Prostate gland (tissue), 2 donors: ENCODE data around the gene SYT2. TPM values are rescaled to one million over a fixed set of nuclear protein-coding genes. Genes with fewer than 3 reads are reported as not detected.
"Not testable (repeated sequence)": the region's sequence is repeated elsewhere in the genome, so short reads cannot be mapped to it uniquely, and the experiment has no call there.

Experiments used
- DNase-seq: peaks from one replicate; pipeline ENCODE4 v3.0.0-alpha.2; 2019; ENCODE audit warnings: low spot score
- H3K27ac ChIP-seq, 2 donors: fragments of 200-600 bp; sonication (generic); 2 replicates each; pipeline ENCODE4 v1.5.1; 2017 to 2019
- H3K27me3 ChIP-seq: fragments of 200-600 bp; sonication (generic); replicated peaks from 2 replicates; pipeline ENCODE4 v1.5.1; 2019; ENCODE audit not compliant: insufficient read depth
- H3K36me3 ChIP-seq, 2 donors: fragments of 200-600 bp; sonication (generic); 1 replicate in 1 of 2; 2 replicates in 1 of 2; pipeline versions ENCODE4 v1.5.1 to v1.8.1; 2017 to 2019
- H3K4me1 ChIP-seq: fragments of 200-600 bp; sonication (generic); replicated peaks from 2 replicates; pipeline ENCODE4 v1.5.1; 2019
- H3K4me3 ChIP-seq, 2 donors: fragments of 200-600 bp; sonication (generic); 2 replicates each; pipeline ENCODE4 v1.5.1; 2017 to 2019
- H3K9me3 ChIP-seq: fragments of 200-600 bp; sonication (generic); 2 replicates; pipeline ENCODE4 v1.5.1; 2017
- POLR2A ChIP-seq: fragments of 450-650 bp; IDR thresholded peaks from one replicate; pipeline ENCODE4 v1.6.1; 2016; ENCODE audit warnings: antibody characterized with exemption, mild to moderate bottlenecking
- POLR2AphosphoS5 ChIP-seq: sonication (generic); formaldehyde crosslinking; IDR thresholded peaks from one replicate; pipeline ENCODE4 v1.6.1; 2017; ENCODE audit warnings: antibody characterized with exemption
- WGBS: methylation state at CpG from one replicate; pipeline ENCODE4 v1.1.5; 2018; 5-methylcytosine and 5-hydroxymethylcytosine counted together
- intact Hi-C: fragments of 100-400 bp; cut with DNase I; formaldehyde crosslinking; loops from one replicate; pipeline ENCODE4 v1.14.2; 2022
- total RNA-seq, 2 donors: library from RNA; depleted of rRNA; stranded (reverse); fragments of >200 nt; gene quantifications; one replicate each; pipeline ENCODE4 v1.1.0, GENCODE V29; 2016
- TF ChIP-seq, protein P1 (sequence below), 4 experiments: fragments of 200-600 bp in 2 of 4; fragments of 450-650 bp in 2 of 4; sonication (generic) in 2 of 4; IDR thresholded peaks; 1 replicate in 3 of 4; 2 replicates in 1 of 4; pipeline ENCODE4 v1.5.1; 2016 to 2019; ENCODE audit warnings: antibody characterized with exemption in 4 of 4, mild to moderate bottlenecking in 2 of 4, moderate library complexity in 2 of 4

The SYT2 gene
- total RNA-seq, 2 donors from 2014 or later = 0.09 to 7.1 TPM

DNA sequence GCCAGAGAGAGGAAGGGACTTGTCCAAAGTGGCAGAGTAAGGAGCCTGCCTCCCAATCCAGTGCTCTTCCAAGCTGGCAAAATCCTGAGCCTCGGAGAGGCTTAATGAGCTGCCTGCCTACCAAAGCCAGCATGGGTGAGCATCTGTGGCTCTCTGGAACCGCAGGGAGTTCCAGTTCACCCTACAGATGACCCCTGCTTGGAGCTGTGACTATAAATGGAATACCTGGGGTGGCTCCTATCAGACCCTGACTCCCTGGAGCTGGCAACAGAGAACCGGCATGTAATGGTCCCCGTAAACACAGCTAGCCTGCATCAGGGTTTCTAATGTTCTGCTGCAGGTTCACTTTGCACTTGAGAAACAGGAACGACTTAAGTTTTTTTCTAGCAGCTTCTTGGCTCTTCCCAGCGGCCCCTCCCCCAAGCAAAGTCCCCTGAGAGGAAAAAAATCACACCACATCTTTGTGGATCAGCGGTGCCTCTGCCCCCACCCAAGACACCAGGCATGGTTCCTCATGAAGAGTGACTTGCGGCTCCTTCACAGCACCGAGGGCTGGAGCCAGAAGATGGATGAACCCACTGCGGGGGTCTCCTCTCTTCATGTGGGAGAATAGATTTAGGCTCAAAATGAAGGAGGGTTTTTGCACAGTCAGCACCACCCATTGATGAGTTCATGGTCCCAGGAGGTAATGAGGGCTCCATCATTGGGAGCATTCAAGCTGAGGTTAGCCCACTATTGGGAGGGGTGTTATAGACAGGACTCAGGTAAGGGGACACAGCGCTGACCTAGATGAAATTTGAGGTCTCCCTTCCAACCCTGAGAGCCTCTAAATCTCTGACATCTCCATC lies 79.0 kb downstream of the SYT2 start:
- DNase-seq = no peak
- TF ChIP-seq POLR2A (no peak), POLR2AphosphoS5 (no peak)
- TF ChIP-seq, protein P1, sequence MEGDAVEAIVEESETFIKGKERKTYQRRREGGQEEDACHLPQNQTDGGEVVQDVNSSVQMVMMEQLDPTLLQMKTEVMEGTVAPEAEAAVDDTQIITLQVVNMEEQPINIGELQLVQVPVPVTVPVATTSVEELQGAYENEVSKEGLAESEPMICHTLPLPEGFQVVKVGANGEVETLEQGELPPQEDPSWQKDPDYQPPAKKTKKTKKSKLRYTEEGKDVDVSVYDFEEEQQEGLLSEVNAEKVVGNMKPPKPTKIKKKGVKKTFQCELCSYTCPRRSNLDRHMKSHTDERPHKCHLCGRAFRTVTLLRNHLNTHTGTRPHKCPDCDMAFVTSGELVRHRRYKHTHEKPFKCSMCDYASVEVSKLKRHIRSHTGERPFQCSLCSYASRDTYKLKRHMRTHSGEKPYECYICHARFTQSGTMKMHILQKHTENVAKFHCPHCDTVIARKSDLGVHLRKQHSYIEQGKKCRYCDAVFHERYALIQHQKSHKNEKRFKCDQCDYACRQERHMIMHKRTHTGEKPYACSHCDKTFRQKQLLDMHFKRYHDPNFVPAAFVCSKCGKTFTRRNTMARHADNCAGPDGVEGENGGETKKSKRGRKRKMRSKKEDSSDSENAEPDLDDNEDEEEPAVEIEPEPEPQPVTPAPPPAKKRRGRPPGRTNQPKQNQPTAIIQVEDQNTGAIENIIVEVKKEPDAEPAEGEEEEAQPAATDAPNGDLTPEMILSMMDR (IDR thresholded peaks at IDR 0.05) = no peak
- H3K36me3 ChIP-seq = no peaks in the 10 kb centered on the region
- no peaks in the 10 kb centered on the region for H3K9me3 ChIP-seq
- H3K4me3 ChIP-seq = no peak overlapping the region
- no peaks in the 10 kb centered on the region for H3K27me3 ChIP-seq
- H3K27ac ChIP-seq = no peak overlapping the region
- intact Hi-C loops = no loop called here
- H3K4me1 ChIP-seq = no peaks in the 10 kb centered on the region
- WGBS = 66% methylated on average over 11 of the region's 11 CpGs

DNA sequence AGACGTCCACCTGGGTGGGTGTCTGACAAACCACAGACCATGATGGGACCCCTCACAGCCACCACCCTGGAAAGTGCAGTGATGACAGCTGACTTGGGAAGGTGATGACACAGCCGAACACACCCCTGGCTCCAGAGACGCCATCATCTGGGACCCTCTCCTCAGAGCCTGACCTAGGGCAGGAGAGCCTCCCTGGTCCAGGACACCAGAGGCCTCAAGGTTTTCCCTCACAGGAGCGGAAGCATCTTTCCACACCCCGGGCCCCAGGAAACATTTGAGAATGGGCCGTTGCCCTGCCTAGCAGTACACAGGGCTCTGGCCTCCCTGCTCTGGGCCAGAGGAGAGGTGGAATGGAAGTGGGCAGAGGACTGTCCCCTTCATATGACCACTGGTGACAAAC lies 79.7 kb downstream of the SYT2 start:
- intact Hi-C loops = no loop called here
- no peaks in the 10 kb centered on the region for H3K27me3 ChIP-seq
- H3K9me3 ChIP-seq = no peaks in the 10 kb centered on the region
- WGBS = 89% methylated on average over 6 of the region's 6 CpGs
- TF ChIP-seq POLR2A = no peak
- H3K4me3 ChIP-seq = no peak overlapping the region
- H3K27ac ChIP-seq = no peak overlapping the region
- no peak for DNase-seq
- no peaks in the 10 kb centered on the region for H3K36me3 ChIP-seq
- H3K4me1 ChIP-seq = no peaks in the 10 kb centered on the region

DNA sequence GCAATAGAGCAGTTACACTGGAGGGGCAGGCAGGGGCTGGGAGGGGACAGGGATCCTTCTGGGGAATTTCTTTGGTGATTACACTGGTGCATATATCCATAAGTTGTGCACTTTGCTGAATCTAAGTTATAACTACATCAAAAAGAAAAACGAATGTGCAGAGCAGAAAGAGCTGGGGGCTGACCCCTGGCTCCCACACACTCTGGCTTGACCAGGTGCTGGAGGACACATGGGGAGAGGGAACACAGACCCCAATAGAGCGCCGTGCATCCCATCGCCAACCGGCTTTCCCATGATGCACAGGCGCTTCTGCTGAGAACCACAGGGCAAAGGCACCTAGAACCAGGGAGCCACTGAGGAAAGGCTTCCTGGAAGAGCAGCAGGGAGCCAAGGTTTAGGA lies 80.2 kb downstream of the SYT2 start:
- H3K27me3 ChIP-seq, H3K9me3 ChIP-seq, H3K4me1 ChIP-seq, intact Hi-C loops, H3K36me3 ChIP-seq, H3K4me3 ChIP-seq, H3K27ac ChIP-seq, DNase-seq: not testable (repeated sequence)
- 89% methylated on average over 6 of the region's 6 CpGs for WGBS

DNA sequence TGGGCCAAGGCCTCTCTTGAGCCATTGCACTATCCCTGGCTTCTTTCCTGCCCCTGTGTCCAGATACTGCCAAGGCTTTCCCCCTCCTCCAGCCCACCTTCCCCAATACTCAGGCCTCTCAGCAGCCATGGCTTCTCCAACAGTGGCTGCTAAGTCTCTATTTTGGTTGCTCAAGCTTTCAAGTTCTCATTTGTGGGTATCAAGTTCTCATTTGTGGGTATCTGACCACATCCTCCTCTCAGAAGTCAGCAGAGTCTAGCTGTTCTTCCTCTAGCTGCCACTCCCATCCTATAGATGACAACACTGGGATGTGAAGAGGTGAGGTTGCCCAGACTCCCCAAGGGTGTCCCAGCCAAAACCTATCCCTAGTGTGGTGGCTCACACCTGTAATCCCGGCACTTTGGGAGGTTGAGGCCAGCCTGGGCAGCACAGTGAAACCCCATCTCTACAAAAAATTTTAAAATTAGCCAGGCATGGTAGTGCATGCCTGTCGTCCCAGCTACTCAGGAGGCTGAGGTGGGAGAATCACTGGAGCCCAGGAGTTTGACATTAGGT lies 80.9 kb downstream of the SYT2 start:
- not testable (repeated sequence) for H3K27me3 ChIP-seq, H3K4me1 ChIP-seq, H3K4me3 ChIP-seq, H3K27ac ChIP-seq, H3K36me3 ChIP-seq, H3K9me3 ChIP-seq, DNase-seq
- 85% methylated on average over 2 of the region's 2 CpGs for WGBS
- intact Hi-C loops = loop anchor here (10.0 kb wide), 1 partner anchor 285 kb away; the partner anchor contains the start of genes PPP1R12B and UBE2T

DNA sequence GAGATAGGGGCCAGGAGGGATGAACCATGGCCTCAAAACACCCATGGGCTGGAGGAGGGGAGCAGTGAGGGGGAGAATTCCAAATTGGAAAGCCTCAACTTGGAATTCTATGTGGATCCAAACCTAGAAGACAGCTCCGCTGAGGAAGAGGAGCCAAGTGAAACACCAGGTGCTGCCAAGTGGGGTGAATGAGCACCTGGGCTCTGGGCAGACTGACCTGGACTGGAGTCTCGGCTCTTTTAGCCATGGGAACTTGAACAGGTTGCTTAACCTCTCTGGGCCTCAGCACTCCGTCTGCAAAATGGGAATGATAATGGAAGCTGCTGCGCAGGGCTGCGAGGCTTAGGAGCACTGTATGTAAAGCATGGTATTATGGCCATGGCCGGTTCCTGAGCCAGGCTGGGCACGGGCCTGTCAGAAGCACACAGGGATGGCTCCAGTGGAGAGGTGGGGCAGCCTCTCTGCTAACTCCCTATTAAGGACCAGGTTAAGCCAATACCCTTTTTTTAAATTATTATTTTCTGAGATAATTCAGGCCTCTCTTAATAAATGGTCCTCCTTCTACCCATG lies 81.5 kb downstream of the SYT2 start:
- Histone ChIP-seq H3K36me3 (no peaks in the 10 kb centered on the region), H3K9me3 (no peaks in the 10 kb centered on the region), H3K27me3 (no peaks in the 10 kb centered on the region), H3K27ac (no peak overlapping the region), H3K4me1 (no peaks in the 10 kb centered on the region), H3K4me3 (no peak overlapping the region)
- intact Hi-C loops = loop anchor here (10.0 kb wide), 1 partner anchor 284 kb away; the partner anchor contains the start of genes PPP1R12B and UBE2T
- TF ChIP-seq POLR2A (no peak), POLR2AphosphoS5 (no peak)
- TF ChIP-seq, protein P1 (IDR thresholded peaks at IDR 0.05) = no peak
- DNase-seq = no peak
- 85% methylated on average over 7 of the region's 7 CpGs for WGBS

DNA sequence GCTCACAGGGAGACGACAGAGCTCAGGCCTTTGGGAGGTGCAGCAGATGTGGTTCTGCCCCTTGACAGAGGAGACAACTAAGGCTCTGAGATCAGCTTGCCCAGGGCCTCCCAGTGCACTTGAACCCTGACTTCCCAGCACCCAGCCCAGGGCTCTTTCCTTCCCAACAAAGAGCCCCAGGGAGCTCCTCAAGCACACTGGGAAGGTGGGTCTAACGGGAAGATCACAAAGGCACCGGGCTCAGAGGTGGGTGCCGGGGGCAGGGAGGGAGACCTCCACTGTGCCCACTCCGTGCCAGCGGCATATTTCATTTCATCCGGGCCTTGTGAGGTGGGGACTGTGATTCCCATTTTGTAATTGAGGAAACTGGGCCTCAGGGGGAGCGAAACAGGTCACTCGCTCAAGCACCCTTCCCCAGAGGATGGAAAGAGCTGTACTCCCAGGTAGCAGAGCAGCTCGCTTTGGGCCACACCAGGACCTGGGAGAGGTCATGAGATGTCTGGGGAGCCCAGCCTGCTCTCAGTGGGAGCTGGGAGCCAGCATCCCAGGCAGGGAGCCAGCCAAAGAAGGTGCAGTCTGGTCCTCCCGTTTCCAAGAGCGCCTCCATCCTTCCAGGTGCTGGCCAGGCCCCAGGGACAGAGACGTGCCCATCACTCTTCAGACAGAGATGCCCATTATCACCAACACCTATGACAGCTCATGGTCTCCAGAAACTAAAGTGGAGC lies 82.3 kb downstream of the SYT2 start:
- intact Hi-C loops = loop anchor here (10.0 kb wide), 1 partner anchor 283 kb away; the partner anchor contains the start of genes PPP1R12B and UBE2T
- no peak overlapping the region for H3K27ac ChIP-seq
- WGBS = 83% methylated on average over 13 of the region's 13 CpGs
- H3K4me1 ChIP-seq = no peaks in the 10 kb centered on the region
- H3K36me3 ChIP-seq = no peaks in the 10 kb centered on the region
- DNase-seq = no peak
- H3K4me3 ChIP-seq = no peak overlapping the region
- no peaks in the 10 kb centered on the region for H3K27me3 ChIP-seq
- no peaks in the 10 kb centered on the region for H3K9me3 ChIP-seq
- TF ChIP-seq POLR2AphosphoS5 = no peak

DNA sequence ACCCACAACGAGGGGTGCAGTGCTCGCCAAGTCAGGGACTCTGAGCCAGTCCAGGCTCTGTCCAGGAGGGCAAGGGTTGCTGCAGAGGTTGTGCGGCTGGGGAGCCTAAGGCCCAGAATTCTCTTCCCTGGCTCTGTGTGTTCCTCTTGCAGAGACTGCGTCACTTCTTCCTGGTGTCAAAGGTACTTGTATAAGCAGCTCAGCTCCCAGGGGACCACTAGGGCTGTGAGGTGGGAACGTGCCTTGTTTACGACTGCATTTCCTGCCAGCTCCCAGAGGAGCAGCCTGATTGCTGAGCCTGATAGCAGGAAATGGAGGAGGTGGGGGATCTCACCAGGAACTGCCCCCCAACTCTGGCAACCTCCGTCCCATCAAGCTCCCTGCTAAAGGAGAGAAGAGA lies 83.2 kb downstream of the SYT2 start:
- not testable (repeated sequence) for DNase-seq, H3K27me3 ChIP-seq, H3K36me3 ChIP-seq, H3K27ac ChIP-seq, H3K9me3 ChIP-seq, H3K4me3 ChIP-seq, H3K4me1 ChIP-seq
- intact Hi-C loops = loop anchor here (10.0 kb wide), 1 partner anchor 282 kb away; the partner anchor contains the start of genes PPP1R12B and UBE2T
- 54% methylated on average over 7 of the region's 7 CpGs for WGBS
